GM23338 (cell line): ENCODE measurements around the gene ETV3.

Source experiments
- CREB1 ChIP-seq: fragments of 250-450 bp; sonication (Bioruptor Pico); IDR thresholded peaks from 2 replicates; pipeline ENCODE4 v1.5.0; 2020; ENCODE audit warnings: low read depth, mild to moderate bottlenecking, moderate library complexity
- EZH2 ChIP-seq: fragments of 200-600 bp; sonication (generic); IDR thresholded peaks from one replicate; pipeline ENCODE4 v1.8.0; 2017; ENCODE audit warnings: antibody characterized with exemption, mild to moderate bottlenecking, low read depth; ENCODE audit not compliant: unreplicated experiment
- EZH2phosphoT487 ChIP-seq: fragments of 200-600 bp; sonication (generic); IDR thresholded peaks from one replicate; pipeline ENCODE4 v1.8.1; 2018; ENCODE audit warnings: antibody characterized with exemption; ENCODE audit not compliant: unreplicated experiment
- NANOG ChIP-seq: IDR thresholded peaks from 2 replicates; pipeline ENCODE4 v1.6.1; 2016; ENCODE audit warnings: antibody characterized with exemption, borderline replicate concordance
- POLR2AphosphoS5 ChIP-seq: IDR thresholded peaks from 2 replicates; pipeline ENCODE4 v1.6.1; 2016; ENCODE audit warnings: antibody characterized with exemption, low read depth
- STAT1 ChIP-seq: IDR thresholded peaks from one replicate; pipeline ENCODE4 v1.6.1; 2016; ENCODE audit warnings: antibody characterized with exemption; ENCODE audit not compliant: unreplicated experiment
- ZNF114 ChIP-seq: fragments of 250-450 bp; sonication (Bioruptor Pico); IDR thresholded peaks from 2 replicates; pipeline ENCODE4 v1.5.0; 2020; ENCODE audit warnings: mild to moderate bottlenecking, moderate library complexity
- ZNF331 ChIP-seq: fragments of 250-450 bp; sonication (Bioruptor Pico); IDR thresholded peaks from 2 replicates; pipeline ENCODE4 v1.5.0; 2020; ENCODE audit warnings: low read depth, mild to moderate bottlenecking, moderate library complexity
- TF ChIP-seq, protein P1 (sequence below), 2 experiments: fragments of 200-600 bp in 1 of 2; sonication (generic) in 1 of 2; conservative IDR thresholded peaks; 2 replicates each; pipeline versions ENCODE4 v1.5.1 to v1.6.1; 2016 to 2017; ENCODE audit warnings: antibody characterized with exemption in 2 of 2, low read depth in 2 of 2, mild to moderate bottlenecking in 2 of 2, moderate library complexity in 1 of 2
- TF ChIP-seq, protein P2 (sequence below): IDR thresholded peaks from one replicate; pipeline ENCODE4 v1.6.1; 2018; ENCODE audit warnings: antibody characterized with exemption; ENCODE audit not compliant: unreplicated experiment
- TF ChIP-seq, protein P3 (sequence below): IDR thresholded peaks from 2 replicates; pipeline ENCODE4 v1.6.1; 2016; ENCODE audit warnings: antibody characterized with exemption

DNA sequence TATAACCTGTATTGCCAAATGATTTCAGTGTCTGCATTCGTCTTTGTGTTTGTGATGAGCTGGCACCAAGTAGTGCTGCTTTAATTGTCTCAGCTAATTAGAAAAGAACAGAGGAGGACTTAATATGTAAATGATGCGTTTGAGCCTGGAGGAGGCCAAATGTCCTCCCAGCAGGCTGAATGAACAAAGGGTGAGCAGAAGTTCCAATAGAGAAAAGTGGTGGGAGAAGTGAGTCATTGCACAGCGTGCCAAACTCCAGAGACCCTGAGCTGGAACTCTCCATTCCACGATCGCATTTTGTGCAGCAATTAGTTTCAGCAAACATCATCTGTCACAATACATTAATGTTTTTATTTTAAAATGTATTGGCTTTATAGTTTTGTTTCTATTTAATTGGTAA, 56.5 kb downstream of the ETV3 start:
- TF ChIP-seq, protein P1, sequence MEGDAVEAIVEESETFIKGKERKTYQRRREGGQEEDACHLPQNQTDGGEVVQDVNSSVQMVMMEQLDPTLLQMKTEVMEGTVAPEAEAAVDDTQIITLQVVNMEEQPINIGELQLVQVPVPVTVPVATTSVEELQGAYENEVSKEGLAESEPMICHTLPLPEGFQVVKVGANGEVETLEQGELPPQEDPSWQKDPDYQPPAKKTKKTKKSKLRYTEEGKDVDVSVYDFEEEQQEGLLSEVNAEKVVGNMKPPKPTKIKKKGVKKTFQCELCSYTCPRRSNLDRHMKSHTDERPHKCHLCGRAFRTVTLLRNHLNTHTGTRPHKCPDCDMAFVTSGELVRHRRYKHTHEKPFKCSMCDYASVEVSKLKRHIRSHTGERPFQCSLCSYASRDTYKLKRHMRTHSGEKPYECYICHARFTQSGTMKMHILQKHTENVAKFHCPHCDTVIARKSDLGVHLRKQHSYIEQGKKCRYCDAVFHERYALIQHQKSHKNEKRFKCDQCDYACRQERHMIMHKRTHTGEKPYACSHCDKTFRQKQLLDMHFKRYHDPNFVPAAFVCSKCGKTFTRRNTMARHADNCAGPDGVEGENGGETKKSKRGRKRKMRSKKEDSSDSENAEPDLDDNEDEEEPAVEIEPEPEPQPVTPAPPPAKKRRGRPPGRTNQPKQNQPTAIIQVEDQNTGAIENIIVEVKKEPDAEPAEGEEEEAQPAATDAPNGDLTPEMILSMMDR (conservative IDR thresholded peaks at IDR 0.05; ENCODE audit: low read depth in 2 of 2): no peak
- TF ChIP-seq EZH2phosphoT487: no peak
- no peak for TF ChIP-seq CREB1 (CRISPR knock-in tag)
- no peak for TF ChIP-seq EZH2
- TF ChIP-seq, protein P2, sequence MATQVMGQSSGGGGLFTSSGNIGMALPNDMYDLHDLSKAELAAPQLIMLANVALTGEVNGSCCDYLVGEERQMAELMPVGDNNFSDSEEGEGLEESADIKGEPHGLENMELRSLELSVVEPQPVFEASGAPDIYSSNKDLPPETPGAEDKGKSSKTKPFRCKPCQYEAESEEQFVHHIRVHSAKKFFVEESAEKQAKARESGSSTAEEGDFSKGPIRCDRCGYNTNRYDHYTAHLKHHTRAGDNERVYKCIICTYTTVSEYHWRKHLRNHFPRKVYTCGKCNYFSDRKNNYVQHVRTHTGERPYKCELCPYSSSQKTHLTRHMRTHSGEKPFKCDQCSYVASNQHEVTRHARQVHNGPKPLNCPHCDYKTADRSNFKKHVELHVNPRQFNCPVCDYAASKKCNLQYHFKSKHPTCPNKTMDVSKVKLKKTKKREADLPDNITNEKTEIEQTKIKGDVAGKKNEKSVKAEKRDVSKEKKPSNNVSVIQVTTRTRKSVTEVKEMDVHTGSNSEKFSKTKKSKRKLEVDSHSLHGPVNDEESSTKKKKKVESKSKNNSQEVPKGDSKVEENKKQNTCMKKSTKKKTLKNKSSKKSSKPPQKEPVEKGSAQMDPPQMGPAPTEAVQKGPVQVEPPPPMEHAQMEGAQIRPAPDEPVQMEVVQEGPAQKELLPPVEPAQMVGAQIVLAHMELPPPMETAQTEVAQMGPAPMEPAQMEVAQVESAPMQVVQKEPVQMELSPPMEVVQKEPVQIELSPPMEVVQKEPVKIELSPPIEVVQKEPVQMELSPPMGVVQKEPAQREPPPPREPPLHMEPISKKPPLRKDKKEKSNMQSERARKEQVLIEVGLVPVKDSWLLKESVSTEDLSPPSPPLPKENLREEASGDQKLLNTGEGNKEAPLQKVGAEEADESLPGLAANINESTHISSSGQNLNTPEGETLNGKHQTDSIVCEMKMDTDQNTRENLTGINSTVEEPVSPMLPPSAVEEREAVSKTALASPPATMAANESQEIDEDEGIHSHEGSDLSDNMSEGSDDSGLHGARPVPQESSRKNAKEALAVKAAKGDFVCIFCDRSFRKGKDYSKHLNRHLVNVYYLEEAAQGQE: no peak
- TF ChIP-seq POLR2AphosphoS5: no peak
- TF ChIP-seq, protein P3, sequence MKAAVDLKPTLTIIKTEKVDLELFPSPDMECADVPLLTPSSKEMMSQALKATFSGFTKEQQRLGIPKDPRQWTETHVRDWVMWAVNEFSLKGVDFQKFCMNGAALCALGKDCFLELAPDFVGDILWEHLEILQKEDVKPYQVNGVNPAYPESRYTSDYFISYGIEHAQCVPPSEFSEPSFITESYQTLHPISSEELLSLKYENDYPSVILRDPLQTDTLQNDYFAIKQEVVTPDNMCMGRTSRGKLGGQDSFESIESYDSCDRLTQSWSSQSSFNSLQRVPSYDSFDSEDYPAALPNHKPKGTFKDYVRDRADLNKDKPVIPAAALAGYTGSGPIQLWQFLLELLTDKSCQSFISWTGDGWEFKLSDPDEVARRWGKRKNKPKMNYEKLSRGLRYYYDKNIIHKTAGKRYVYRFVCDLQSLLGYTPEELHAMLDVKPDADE: no peak
- TF ChIP-seq ZNF114 (CRISPR knock-in tag): no peak
- TF ChIP-seq STAT1: no peak
- no peak for TF ChIP-seq NANOG
- no peak for TF ChIP-seq ZNF331 (CRISPR knock-in tag)
